OCI-LY7 (cell line): ENCODE data around the gene RBBP8NL. TPM values are rescaled to one million over a fixed set of nuclear protein-coding genes. Genes with fewer than 3 reads are reported as not detected.

Experiments used
- BruUV-seq: library from RNA; stranded (reverse); fragments of 400-500 nt; replicated peaks from 2 replicates; lab custom pipeline; 2021; lab: Mats Ljungman, UMichigan
- CTCF ChIA-PET: fragments of 300-600 bp; sonication (Branson Sonifier 250); formaldehyde crosslinking; loops from one replicate; lab custom pipeline; 2022; ENCODE audit warnings: antibody characterized with exemption; ENCODE audit not compliant: unreplicated experiment; lab: Charles Lee
- POLR2A ChIA-PET: fragments of 300-600 bp; sonication (Branson Sonifier 250); formaldehyde crosslinking; loops from one replicate; lab custom pipeline; 2022; ENCODE audit warnings: antibody characterized with exemption; lab: Charles Lee
- DNase-seq: peaks from one replicate; pipeline ENCODE4 v3.0.0-alpha.2; 2015; ENCODE audit warnings: low spot score
- H2AFZ ChIP-seq: fragments of 200-600 bp; sonication (generic), shearing (Covaris generic); 2 replicates; pipeline ENCODE4 v1.6.1; 2014; ENCODE audit warnings: mild to moderate bottlenecking, antibody characterized with exemption, low read length, moderate library complexity
- H3K27ac ChIP-seq: fragments of 200-600 bp; sonication (generic); 2 replicates; pipeline ENCODE4 v1.5.1; 2014; ENCODE audit warnings: mixed run types, low read depth, mild to moderate bottlenecking, moderate library complexity, low read length, inconsistent platforms; ENCODE audit not compliant: poor library complexity, severe bottlenecking
- H3K36me3 ChIP-seq: fragments of 200-600 bp; sonication (generic); 2 replicates; pipeline ENCODE4 v1.6.1; 2014; ENCODE audit warnings: mild to moderate bottlenecking, antibody characterized with exemption, low read length, moderate library complexity, mixed read lengths; ENCODE audit not compliant: insufficient read depth
- H3K4me1 ChIP-seq: fragments of 200-600 bp; sonication (generic); 2 replicates; pipeline ENCODE4 v1.5.1; 2014; ENCODE audit warnings: mild to moderate bottlenecking, low read length; ENCODE audit not compliant: insufficient read depth, poor library complexity, severe bottlenecking
- H3K4me2 ChIP-seq: fragments of 200-600 bp; sonication (generic); 2 replicates; pipeline ENCODE4 v1.6.1; 2014; ENCODE audit warnings: mild to moderate bottlenecking, low read length
- H3K4me3 ChIP-seq: fragments of 200-600 bp; sonication (generic); 2 replicates; pipeline ENCODE4 v1.5.1; 2014; ENCODE audit warnings: mild to moderate bottlenecking, low read depth, low read length; ENCODE audit not compliant: poor library complexity, severe bottlenecking
- H3K79me2 ChIP-seq: fragments of 200-600 bp; sonication (generic); 2 replicates; pipeline ENCODE4 v1.6.1; 2016; ENCODE audit warnings: low read depth, mild to moderate bottlenecking, low read length, moderate library complexity, mixed read lengths; ENCODE audit not compliant: insufficient read depth
- H3K9me2 ChIP-seq: fragments of 200-600 bp; sonication (generic); 2 replicates; pipeline ENCODE4 v1.6.1; 2016; ENCODE audit warnings: mild to moderate bottlenecking, low read length, mixed read lengths; ENCODE audit not compliant: insufficient read depth
- H3K9me3 ChIP-seq: fragments of 200-600 bp; sonication (generic); 2 replicates; pipeline ENCODE4 v1.6.1; 2014; ENCODE audit warnings: mild to moderate bottlenecking, mixed run types, low read length, mixed read lengths
- H4K20me1 ChIP-seq: fragments of 200-600 bp; sonication (generic); 2 replicates; pipeline ENCODE4 v1.6.1; 2014; ENCODE audit warnings: mild to moderate bottlenecking, antibody characterized with exemption, low read length, moderate library complexity, mixed read lengths; ENCODE audit not compliant: insufficient read depth
- CTCF ChIP-seq: fragments of 200-600 bp; sonication (generic); conservative IDR thresholded peaks from 2 replicates; pipeline ENCODE4 v1.5.1; 2014; ENCODE audit warnings: mild to moderate bottlenecking, antibody characterized with exemption, low read length, moderate library complexity, mixed read lengths
- EZH2phosphoT487 ChIP-seq: fragments of 200-600 bp; sonication (generic); IDR thresholded peaks from 2 replicates; pipeline ENCODE4 v1.6.1; 2018; ENCODE audit warnings: low read depth, borderline replicate concordance, mild to moderate bottlenecking, mixed run types, antibody characterized with exemption, low read length, moderate library complexity, mixed read lengths
- intact Hi-C: fragments of 100-400 bp; cut with micrococcal nuclease; formaldehyde crosslinking; loops from one replicate; pipeline ENCODE4 v1.10.0; 2022; ENCODE audit not compliant: unreplicated experiment
- total RNA-seq, 2 experiments: library from RNA; depleted of rRNA in 1 of 2; stranded (reverse); fragments of >200 nt in 1 of 2; shearing (Covaris generic) in 1 of 2; gene quantifications; 2 replicates each; pipeline ENCODE4 v1.2.3, GENCODE V29; 2014 to 2022

Gene RBBP8NL
- total RNA-seq, 2 experiments from 2014 or later = not detected

DNA sequence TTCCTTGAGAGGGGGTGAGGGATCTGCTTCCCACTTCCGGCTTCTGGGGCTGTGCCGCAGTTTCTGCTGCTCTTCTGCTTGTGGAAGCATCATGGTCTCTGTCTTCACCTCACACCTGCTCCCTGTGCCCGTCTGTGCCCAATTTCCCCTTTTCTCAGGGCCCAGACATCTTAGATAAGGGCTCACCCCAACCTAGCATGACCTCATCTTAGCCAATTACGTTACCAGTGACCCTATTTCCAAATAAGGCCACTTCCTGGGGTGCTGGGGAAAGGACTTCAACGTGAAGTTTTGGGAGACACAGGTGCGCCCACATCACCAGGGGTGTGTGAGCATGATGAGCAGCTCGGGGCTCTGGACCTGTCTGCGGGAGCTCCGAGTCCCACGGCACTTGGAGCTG lies 20.7 kb upstream of the RBBP8NL start:
- ChIA-PET POLR2A (no interaction called here), CTCF (no interaction called here)
- no peak for TF ChIP-seq CTCF
- TF ChIP-seq EZH2phosphoT487 = no peak
- Histone ChIP-seq H3K36me3 (no peaks in the 10 kb centered on the region), H3K4me3 (no peak overlapping the region), H3K9me3 (no peaks in the 10 kb centered on the region), H3K9me2 (no peaks in the 10 kb centered on the region), H3K4me2 (no peak overlapping the region), H3K79me2 (no peaks in the 10 kb centered on the region), H2AFZ (no peak overlapping the region), H4K20me1 (no peaks in the 10 kb centered on the region), H3K27ac (no peak overlapping the region), H3K4me1 (no peaks in the 10 kb centered on the region)
- intact Hi-C loops = no loop called here
- DNase-seq = no peak
- BruUV-seq = no TSS peak

GRCh38 chr20:62446888-62447869 lies 19.8 kb upstream of the RBBP8NL start:
- H3K36me3 ChIP-seq = no peaks in the 10 kb centered on the region
- H3K27ac ChIP-seq = no peak overlapping the region
- intact Hi-C loops = no loop called here
- no peak overlapping the region for H2AFZ ChIP-seq
- no peaks in the 10 kb centered on the region for H4K20me1 ChIP-seq
- ChIA-PET POLR2A (no interaction called here), CTCF (no interaction called here)
- H3K9me2 ChIP-seq = no peaks in the 10 kb centered on the region
- no peak for TF ChIP-seq CTCF
- no peak for TF ChIP-seq EZH2phosphoT487
- no peak overlapping the region for H3K4me3 ChIP-seq
- DNase-seq = no peak
- no peak overlapping the region for H3K4me2 ChIP-seq
- no peaks in the 10 kb centered on the region for H3K9me3 ChIP-seq
- no TSS peak for BruUV-seq
- no peaks in the 10 kb centered on the region for H3K79me2 ChIP-seq
- no peaks in the 10 kb centered on the region for H3K4me1 ChIP-seq

DNA sequence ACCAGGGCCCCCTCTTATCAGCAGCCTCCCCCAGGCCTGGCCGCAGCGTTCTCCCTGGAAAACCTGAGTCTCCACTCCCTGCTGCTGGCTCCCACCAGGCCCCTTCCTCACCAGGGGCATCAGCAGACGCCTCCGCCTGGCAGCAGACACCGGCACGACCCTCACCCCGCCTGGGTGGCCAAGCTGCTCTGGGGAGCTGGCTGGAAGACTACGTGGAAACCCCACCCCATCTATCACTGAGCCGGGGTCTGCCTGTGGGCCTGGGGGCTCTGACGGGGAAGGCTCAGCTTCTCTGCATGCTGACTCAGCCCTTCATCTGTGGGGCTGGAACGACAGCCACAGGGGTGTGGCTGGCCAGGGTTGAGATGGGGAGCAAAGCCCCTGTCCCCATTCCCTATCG lies 19.1 kb upstream of the RBBP8NL start:
- no peaks in the 10 kb centered on the region for H3K9me3 ChIP-seq
- TF ChIP-seq CTCF (no peak), EZH2phosphoT487 (no peak)
- H4K20me1 ChIP-seq = no peaks in the 10 kb centered on the region
- no peaks in the 10 kb centered on the region for H3K4me1 ChIP-seq
- CTCF ChIA-PET = no interaction called here
- no peaks in the 10 kb centered on the region for H3K9me2 ChIP-seq
- BruUV-seq = no TSS peak
- POLR2A ChIA-PET = no interaction called here
- no peak overlapping the region for H3K4me3 ChIP-seq
- no peak overlapping the region for H3K4me2 ChIP-seq
- H3K36me3 ChIP-seq = no peaks in the 10 kb centered on the region
- no peak for DNase-seq
- H2AFZ ChIP-seq = no peak overlapping the region
- intact Hi-C loops = no loop called here
- H3K79me2 ChIP-seq = no peaks in the 10 kb centered on the region
- no peak overlapping the region for H3K27ac ChIP-seq
